Measurements from ENCODE around the gene C2CD4D.

- no peak for TF ChIP-seq CTCF (optimal IDR thresholded peaks at IDR 0.05 in 1 of 3, IDR thresholded peaks at IDR 0.05 in 1 of 3, conservative IDR thresholded peaks at IDR 0.05 in 1 of 3; ENCODE audit: extremely low read depth in 1 of 3, insufficient read depth in 2 of 3, low read length in 3 of 3)
- no peak for TF ChIP-seq EZH2 (IDR thresholded peaks at IDR 0.05; ENCODE audit: low read length)
Measured at GRCh38 chr1:151859891-151860293, 20.3 kb upstream of the C2CD4D start.
